Subcutaneous abdominal adipose tissue (tissue), 5 donors: Measurements from ENCODE around the gene RASA3.

ENCODE experiments used
- H3K27ac ChIP-seq: one replicate; pipeline ENCODE4 v1.7.0; 2013; ENCODE audit warnings: low read depth, mild to moderate bottlenecking, inconsistent platforms, low read length, moderate library complexity
- H3K27me3 ChIP-seq, 5 donors: one replicate each; pipeline ENCODE4 v1.7.0; 2013; ENCODE audit warnings: low read length in 5 of 5, inconsistent platforms in 1 of 5; ENCODE audit not compliant: control insufficient read depth in 5 of 5, insufficient read depth in 4 of 5
- H3K36me3 ChIP-seq, 5 donors: one replicate each; pipeline ENCODE4 v1.7.0; 2013; ENCODE audit warnings: low read length in 5 of 5; ENCODE audit not compliant: control insufficient read depth in 5 of 5, insufficient read depth in 5 of 5
- H3K4me1 ChIP-seq, 5 donors: one replicate each; pipeline ENCODE4 v1.7.0; 2013; ENCODE audit warnings: low read length in 5 of 5, mild to moderate bottlenecking in 3 of 5, moderate library complexity in 1 of 5; ENCODE audit not compliant: control insufficient read depth in 5 of 5, insufficient read depth in 5 of 5
- H3K4me3 ChIP-seq, 5 donors: one replicate each; pipeline ENCODE4 v1.7.0; 2013; ENCODE audit warnings: low read length in 5 of 5, low read depth in 1 of 5
- H3K9ac ChIP-seq, 5 donors: one replicate each; pipeline ENCODE4 v1.7.0; 2013; ENCODE audit warnings: low read length in 5 of 5, mild to moderate bottlenecking in 4 of 5, moderate library complexity in 3 of 5
- H3K9me3 ChIP-seq, 5 donors: one replicate each; pipeline ENCODE4 v1.7.0; 2013; ENCODE audit warnings: low read length in 5 of 5; ENCODE audit not compliant: control insufficient read depth in 5 of 5
- donor health status: healthy.
- donor health status: healthy.
- donor health status: healthy.
- donor health status: healthy.
- donor health status: healthy.

The RASA3 gene

GRCh38 chr13:113937527-113938180 is 194.8 kb downstream of the RASA3 start:
- Histone ChIP-seq H3K4me1 (peaks cover 0 to 36% (median 11%) of the 10 kb centered on the region in 5 donors), H3K36me3 (no peaks in the 10 kb centered on the region), H3K4me3 (no peak overlapping the region), H3K9me3 (no peaks in the 10 kb centered on the region), H3K27ac (no peak overlapping the region), H3K9ac (no peak overlapping the region), H3K27me3 (peaks cover 22 to 50% (median 37%) of the 10 kb centered on the region in 5 donors)

DNA sequence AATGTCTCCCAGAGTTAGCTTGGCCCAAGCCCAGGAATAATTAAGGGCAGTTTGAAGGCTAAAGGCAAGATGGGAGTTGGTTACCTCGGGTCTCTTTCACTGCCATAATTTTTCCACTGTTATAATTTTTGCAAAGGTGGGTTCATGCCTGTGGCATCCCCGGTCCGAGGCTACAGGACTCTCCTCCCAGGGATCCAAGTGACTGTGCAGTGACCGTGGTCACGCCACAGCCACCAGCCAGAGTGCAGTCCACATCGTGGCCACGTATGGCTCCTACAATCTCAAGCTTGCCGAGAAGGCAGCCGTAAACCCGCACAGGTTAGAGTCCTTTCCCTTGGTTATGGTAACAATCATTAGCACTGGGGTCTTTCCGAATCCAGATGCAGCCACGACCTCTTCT is 195.3 kb downstream of the RASA3 start:
- Histone ChIP-seq H3K9ac (no peak overlapping the region), H3K36me3 (no peaks in the 10 kb centered on the region), H3K4me1 (peaks cover 0 to 36% (median 11%) of the 10 kb centered on the region in 5 donors), H3K27ac (no peak overlapping the region), H3K27me3 (peaks cover 22 to 50% (median 40%) of the 10 kb centered on the region in 5 donors), H3K4me3 (no peak overlapping the region), H3K9me3 (no peaks in the 10 kb centered on the region)

DNA sequence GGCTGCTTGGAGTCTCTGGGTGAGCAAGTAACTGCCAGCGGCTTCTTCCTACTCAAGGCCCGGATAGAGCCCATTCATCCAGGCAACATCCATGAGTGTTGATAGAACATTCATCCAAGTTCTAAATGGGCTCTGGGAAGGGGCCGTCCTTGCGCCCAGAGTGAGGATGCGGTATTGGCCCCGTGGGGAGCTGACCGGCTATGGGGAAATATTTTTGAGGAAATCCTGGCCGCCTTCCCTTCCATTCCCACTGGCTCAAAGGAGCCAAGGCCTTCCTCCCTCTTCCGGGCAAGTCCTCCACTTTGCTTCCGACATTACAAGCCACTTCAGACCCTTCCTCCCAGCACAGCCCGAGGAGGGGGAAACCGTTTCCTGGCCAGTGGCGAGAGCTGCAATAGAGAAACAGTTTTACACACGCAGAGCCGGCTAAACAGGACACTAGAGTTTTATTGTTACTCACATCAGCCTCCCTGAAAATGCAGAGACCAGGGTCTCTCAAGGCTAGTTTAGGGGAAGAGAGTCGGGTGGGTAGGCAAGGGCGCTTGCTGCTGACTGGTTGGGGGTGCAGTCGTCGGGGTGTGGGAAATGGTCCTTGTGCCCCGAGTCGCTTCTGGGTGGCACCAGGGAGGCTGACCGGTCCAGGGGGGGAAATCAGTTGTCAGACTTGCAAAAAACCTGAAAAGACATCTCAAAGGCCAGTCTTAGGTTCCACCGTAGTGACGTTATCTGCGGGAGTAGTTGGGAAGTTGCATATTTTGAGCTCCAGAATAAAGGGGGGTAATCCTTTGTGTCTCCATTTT is 196.1 kb downstream of the RASA3 start:
- Histone ChIP-seq H3K27me3 (peaks cover 23 to 53% (median 38%) of the 10 kb centered on the region in 5 donors), H3K9me3 (no peaks in the 10 kb centered on the region), H3K4me1 (peaks cover 0 to 36% (median 11%) of the 10 kb centered on the region in 5 donors), H3K4me3 (no peak overlapping the region), H3K27ac (no peak overlapping the region), H3K9ac (no peak overlapping the region), H3K36me3 (no peaks in the 10 kb centered on the region)

GRCh38 chr13:113935001-113935844 is 197.2 kb downstream of the RASA3 start:
- H3K4me3 ChIP-seq: no peak overlapping the region
- no peak overlapping the region for H3K9ac ChIP-seq
- peaks cover 28 to 60% (median 38%) of the 10 kb centered on the region in 5 donors for H3K27me3 ChIP-seq
- no peaks in the 10 kb centered on the region for H3K9me3 ChIP-seq
- H3K27ac ChIP-seq: no peak overlapping the region
- H3K36me3 ChIP-seq: no peaks in the 10 kb centered on the region
- peaks cover 0 to 36% (median 11%) of the 10 kb centered on the region in 5 donors for H3K4me1 ChIP-seq

GRCh38 chr13:113934576-113934975 is 197.8 kb downstream of the RASA3 start:
- Histone ChIP-seq H3K4me1 (peaks cover 0 to 37% (median 14%) of the 10 kb centered on the region in 5 donors), H3K27ac (no peak overlapping the region), H3K9me3 (no peaks in the 10 kb centered on the region), H3K36me3 (no peaks in the 10 kb centered on the region), H3K4me3 (no peak overlapping the region), H3K9ac (no peak overlapping the region), H3K27me3 (peaks cover 26 to 55% (median 36%) of the 10 kb centered on the region in 5 donors)

DNA sequence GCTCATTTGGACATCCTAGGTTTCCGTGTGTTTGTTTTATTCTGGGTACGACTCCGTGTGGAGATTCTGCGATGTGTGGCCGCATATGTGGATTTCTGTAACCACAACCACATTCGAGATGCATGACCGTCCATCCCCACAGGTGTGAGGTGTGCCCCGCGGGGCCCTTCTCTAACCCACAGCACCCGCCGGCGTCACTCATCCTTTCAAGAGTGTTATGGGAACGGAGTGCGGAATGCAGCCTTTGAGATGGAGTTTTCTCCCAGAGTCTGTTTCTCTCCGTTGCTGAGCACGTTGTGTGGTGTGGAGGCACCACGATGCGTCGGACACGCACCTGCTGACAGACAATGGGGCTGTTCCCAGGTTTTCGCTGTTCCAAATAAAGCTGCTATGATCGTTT is 198.5 kb downstream of the RASA3 start:
- Histone ChIP-seq H3K36me3 (no peaks in the 10 kb centered on the region), H3K9me3 (no peaks in the 10 kb centered on the region), H3K9ac (no peak overlapping the region), H3K27me3 (peaks cover 23 to 50% (median 30%) of the 10 kb centered on the region in 5 donors), H3K4me3 (no peak overlapping the region), H3K27ac (no peak overlapping the region), H3K4me1 (peaks cover 4 to 43% (median 21%) of the 10 kb centered on the region in 5 donors)

GRCh38 chr13:113931841-113932459 is 200.5 kb downstream of the RASA3 start:
- Histone ChIP-seq H3K4me1 (peaks cover 6 to 48% (median 36%) of the 10 kb centered on the region in 5 donors), H3K4me3 (no peak overlapping the region), H3K9me3 (no peaks in the 10 kb centered on the region), H3K36me3 (no peaks in the 10 kb centered on the region), H3K9ac (no peak overlapping the region), H3K27ac (no peak overlapping the region), H3K27me3 (peaks cover 12 to 37% (median 20%) of the 10 kb centered on the region in 5 donors)

GRCh38 chr13:113930671-113931637 is 201.5 kb downstream of the RASA3 start:
- Histone ChIP-seq H3K27me3 (peaks cover 5 to 30% (median 20%) of the 10 kb centered on the region in 5 donors), H3K4me1 (peaks cover 6 to 43% (median 39%) of the 10 kb centered on the region in 5 donors), H3K9me3 (no peaks in the 10 kb centered on the region), H3K27ac (no peak overlapping the region), H3K9ac (no peak overlapping the region), H3K36me3 (no peaks in the 10 kb centered on the region), H3K4me3 (no peak overlapping the region)
